Gastrocnemius medialis (tissue), 4 donors: Measurements from ENCODE around the gene GNG7. TPM values are rescaled to one million over a fixed set of nuclear protein-coding genes. Genes with fewer than 3 reads are reported as not detected.

Source experiments
- ATAC-seq, 2 donors: fragments of 150-250 bp; one replicate each; pipeline ENCODE4 v1.9.1; 2016
- DNase-seq, 2 donors: peaks; one replicate each; pipeline ENCODE4 v3.0.0-alpha.2; 2019
- H3K27ac ChIP-seq, 4 donors: fragments of 200-600 bp; sonication (generic); 1 replicate in 1 of 4; 2 replicates in 3 of 4; pipeline ENCODE4 v1.5.1; 2016 to 2018; ENCODE audit warnings: mild to moderate bottlenecking in 2 of 4, moderate library complexity in 1 of 4
- H3K27me3 ChIP-seq, 3 donors: fragments of 200-600 bp; sonication (generic) in 2 of 3; 1 replicate in 1 of 3; 2 replicates in 2 of 3; pipeline versions ENCODE4 v1.5.1 to v1.6.0; 2016 to 2019; ENCODE audit warnings: mild to moderate bottlenecking in 1 of 3, moderate library complexity in 1 of 3
- H3K36me3 ChIP-seq, 2 donors: fragments of 200-600 bp; sonication (generic) in 1 of 2; one replicate each; pipeline ENCODE4 v1.5.1; 2017 to 2018
- H3K4me1 ChIP-seq, 2 donors: fragments of 200-600 bp; sonication (generic) in 1 of 2; one replicate each; pipeline ENCODE4 v1.5.1; 2016 to 2017; ENCODE audit warnings: mild to moderate bottlenecking in 2 of 2
- H3K4me3 ChIP-seq, 4 donors: fragments of 200-600 bp; sonication (generic) in 3 of 4; 1 replicate in 1 of 4; 2 replicates in 3 of 4; pipeline ENCODE4 v1.5.1; 2016 to 2019; ENCODE audit warnings: mild to moderate bottlenecking in 2 of 4
- H3K9me3 ChIP-seq, 3 donors: fragments of 200-600 bp; sonication (generic) in 2 of 3; 1 replicate in 1 of 3; 2 replicates in 2 of 3; pipeline ENCODE4 v1.5.1; 2016 to 2019
- CTCF ChIP-seq, 5 experiments: fragments of 450-650 bp in 3 of 5; fragments of 200-600 bp in 2 of 5; sonication (generic) in 2 of 5; IDR thresholded peaks in 4 of 5; conservative IDR thresholded peaks in 1 of 5; 1 replicate in 4 of 5; 2 replicates in 1 of 5; pipeline ENCODE4 v1.5.1; 2016 to 2019; ENCODE audit warnings: antibody characterized with exemption in 5 of 5, mild to moderate bottlenecking in 3 of 5, moderate library complexity in 3 of 5
- POLR2A ChIP-seq, 2 donors: fragments of 450-650 bp; IDR thresholded peaks; one replicate each; pipeline ENCODE4 v1.6.1; 2017; ENCODE audit warnings: antibody characterized with exemption in 2 of 2, mild to moderate bottlenecking in 2 of 2, moderate library complexity in 2 of 2
- in situ Hi-C, 4 donors: fragments of 200-750 bp; cut with MboI; loops; one replicate each; pipeline versions ENCODE4 v1.15.0 to v1.8.0; 2017; ENCODE audit warnings: low sequenced_read_pairs in 4 of 4
- intact Hi-C: fragments of 100-400 bp; cut with DNase I; formaldehyde crosslinking; loops from one replicate; pipeline ENCODE4 v1.15.1; 2023; ENCODE audit warnings: low total_unique reads
- total RNA-seq, 4 donors: library from RNA; depleted of rRNA; stranded (reverse); fragments of >200 nt; gene quantifications; one replicate each; pipeline versions ENCODE4 v1.1.0 to v1.2.3, GENCODE V29; 2016

GNG7 gene
- total RNA-seq, 4 donors from 2014 or later, result 0.46 to 1.1 (median 0.62) TPM

DNA sequence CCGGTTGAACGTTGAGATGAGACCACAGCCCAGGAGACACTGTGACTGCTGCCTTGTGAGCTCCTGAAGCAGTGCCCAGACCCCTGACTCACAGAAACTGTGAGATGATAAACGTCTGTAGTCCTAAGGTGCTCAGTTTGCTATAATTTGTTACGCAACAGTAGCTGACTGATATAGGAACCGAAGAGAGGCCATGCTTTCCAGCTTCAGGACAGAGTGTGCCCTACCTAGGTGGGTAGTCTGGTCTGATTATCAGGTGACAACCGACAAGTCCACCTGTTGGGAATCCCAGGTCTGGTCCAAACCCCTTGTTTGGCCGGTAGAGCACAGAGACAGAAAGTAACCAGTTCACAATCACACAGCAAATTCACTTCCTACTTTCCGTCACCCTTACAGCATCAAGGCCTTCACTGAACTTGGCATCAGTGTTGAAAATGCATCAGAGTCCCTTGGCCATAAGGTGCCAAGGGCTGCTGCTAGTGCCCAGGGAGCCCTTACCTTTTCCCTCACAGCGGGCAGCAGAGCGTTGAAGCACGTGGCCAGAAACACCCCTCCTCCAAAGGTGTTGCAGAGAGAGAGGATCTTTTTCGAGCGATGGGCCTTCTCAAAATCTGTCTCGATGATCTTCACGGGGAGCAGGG, 34.2 kb upstream of the GNG7 start:
- Histone ChIP-seq H3K27me3 (no peaks in the 10 kb centered on the region), H3K27ac (no peak overlapping the region), H3K4me1 (peaks cover 4 to 13% of the 10 kb centered on the region in 2 donors), H3K9me3 (no peaks in the 10 kb centered on the region), H3K4me3 (no peak overlapping the region), H3K36me3 (peaks cover 6 to 42% of the 10 kb centered on the region in 2 donors)
- in situ Hi-C loops (no loop called here), intact Hi-C loops (no loop called here)
- DNase-seq (no peak), ATAC-seq (no peak)
- no peak for TF ChIP-seq POLR2A (IDR thresholded peaks at IDR 0.05)
- no peak for TF ChIP-seq CTCF (IDR thresholded peaks at IDR 0.05 in 4 of 5, conservative IDR thresholded peaks at IDR 0.05 in 1 of 5)

DNA sequence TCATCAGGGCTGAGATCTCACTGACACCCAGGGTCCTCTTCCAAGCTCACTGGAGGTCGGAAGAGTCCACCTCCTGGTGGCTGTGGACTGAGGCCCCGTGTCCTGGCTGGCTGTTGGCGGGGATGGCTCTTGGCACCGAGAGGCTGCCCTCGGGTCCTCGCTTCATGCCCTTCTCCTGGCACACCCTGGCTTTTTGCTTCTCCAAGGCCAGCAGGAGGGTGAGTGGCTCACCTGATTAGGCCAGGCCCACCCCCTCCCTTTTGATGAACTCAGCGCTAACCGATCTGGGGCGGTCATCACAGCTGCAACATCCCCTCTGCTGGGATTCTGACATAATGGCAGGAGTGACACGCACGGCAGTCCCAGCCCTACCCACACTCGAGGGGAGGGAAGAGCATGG, 32.9 kb upstream of the GNG7 start:
- Histone ChIP-seq H3K27me3 (no peaks in the 10 kb centered on the region), H3K4me1 (peaks cover 4 to 13% of the 10 kb centered on the region in 2 donors), H3K27ac (no peak overlapping the region), H3K36me3 (peaks cover 6 to 42% of the 10 kb centered on the region in 2 donors), H3K9me3 (no peaks in the 10 kb centered on the region), H3K4me3 (no peak overlapping the region)
- in situ Hi-C loops (no loop called here), intact Hi-C loops (no loop called here)
- TF ChIP-seq CTCF (IDR thresholded peaks at IDR 0.05 in 4 of 5, conservative IDR thresholded peaks at IDR 0.05 in 1 of 5) (no peak), POLR2A (IDR thresholded peaks at IDR 0.05) (no peak)
- DNase-seq, result no peak
- ATAC-seq, result no peak

DNA sequence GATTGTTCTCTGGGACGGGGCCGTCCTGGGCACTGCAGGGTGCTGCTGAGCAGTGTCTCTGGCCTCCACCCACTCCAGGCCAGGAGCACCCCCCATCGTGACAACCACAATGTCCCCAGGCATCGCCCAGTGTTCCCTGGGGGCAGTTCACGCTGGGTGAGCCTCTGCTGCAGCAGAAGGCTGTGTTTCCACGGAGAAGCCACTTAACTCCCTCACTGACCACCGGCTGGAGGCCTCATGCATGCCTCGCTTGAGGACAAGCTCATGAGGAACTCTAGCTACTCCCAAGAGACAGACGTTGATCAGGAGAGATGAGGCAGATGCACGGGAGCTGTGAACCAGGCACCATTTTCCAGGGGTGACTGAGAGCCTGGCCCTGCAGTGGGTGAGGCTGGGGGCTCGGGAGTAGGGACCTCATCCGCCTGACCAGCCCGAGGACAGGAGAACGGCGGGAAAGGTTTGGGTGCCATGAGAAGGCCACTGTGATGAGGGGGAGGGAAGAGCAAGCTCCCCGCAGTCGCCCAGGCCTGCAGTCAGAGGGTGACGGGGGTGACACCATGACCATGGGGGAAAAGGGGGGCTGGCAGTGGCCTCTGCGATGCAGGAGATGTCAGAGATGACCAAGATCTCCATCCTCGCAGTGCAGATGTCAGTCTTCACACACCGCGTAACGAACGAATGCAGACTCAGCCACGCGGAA, 32.2 kb upstream of the GNG7 start:
- TF ChIP-seq POLR2A (IDR thresholded peaks at IDR 0.05) (no peak), CTCF (IDR thresholded peaks at IDR 0.05 in 4 of 5, conservative IDR thresholded peaks at IDR 0.05 in 1 of 5) (no peak)
- in situ Hi-C loops, result no loop called here
- Histone ChIP-seq H3K27me3 (no peaks in the 10 kb centered on the region), H3K27ac (no peak overlapping the region), H3K4me3 (no peak overlapping the region), H3K4me1 (peaks cover 4 to 13% of the 10 kb centered on the region in 2 donors), H3K9me3 (no peaks in the 10 kb centered on the region), H3K36me3 (peaks cover 6 to 42% of the 10 kb centered on the region in 2 donors)
- DNase-seq (no peak), ATAC-seq (no peak)
- intact Hi-C loops, result no loop called here

- TF ChIP-seq CTCF (IDR thresholded peaks at IDR 0.05 in 4 of 5, conservative IDR thresholded peaks at IDR 0.05 in 1 of 5) (no peak), POLR2A (IDR thresholded peaks at IDR 0.05) (no peak)
- no peaks in the 10 kb centered on the region for H3K9me3 ChIP-seq
- ATAC-seq (no peak), DNase-seq (no peak)
- no peaks in the 10 kb centered on the region for H3K27me3 ChIP-seq
- peaks cover under 1 to 8% of the 10 kb centered on the region in 2 donors for H3K4me1 ChIP-seq
- peaks cover 6 to 42% of the 10 kb centered on the region in 2 donors for H3K36me3 ChIP-seq
- intact Hi-C loops, result no loop called here
- in situ Hi-C loops, result no loop called here
- no peak overlapping the region for H3K27ac ChIP-seq
- no peak overlapping the region for H3K4me3 ChIP-seq
These were observed 31.6 kb upstream of the GNG7 start for GRCh38 chr19:2733930-2734588.
